Liver (tissue), 9 donors: ENCODE results near the gene RPL31. TPM values are rescaled to one million over a fixed set of nuclear protein-coding genes. Genes with fewer than 3 reads are reported as not detected.

Experiments used
- DNase-seq: peaks from one replicate; pipeline ENCODE4 v3.0.0-alpha.2; 2017; ENCODE audit warnings: low spot score
- H3K27ac ChIP-seq, 2 donors: one replicate each; pipeline ENCODE4 v1.7.0; 2013; ENCODE audit warnings: inconsistent platforms in 2 of 2, low read length in 2 of 2, control low read depth in 1 of 2, low read depth in 1 of 2, mild to moderate bottlenecking in 1 of 2
- H3K27me3 ChIP-seq, 4 donors: one replicate each; pipeline versions ENCODE4 v1.6.1 to v1.7.0; 2013; ENCODE audit warnings: low read length in 3 of 4, inconsistent platforms in 1 of 4, mild to moderate bottlenecking in 1 of 4, moderate library complexity in 1 of 4; ENCODE audit not compliant: control insufficient read depth in 4 of 4, insufficient read depth in 4 of 4
- H3K36me3 ChIP-seq, 4 donors: one replicate each; pipeline versions ENCODE4 v1.6.1 to v1.7.0; 2013; ENCODE audit warnings: low read length in 3 of 4, mild to moderate bottlenecking in 3 of 4, low read depth in 1 of 4, moderate library complexity in 1 of 4; ENCODE audit not compliant: control insufficient read depth in 4 of 4, insufficient read depth in 3 of 4
- H3K4me1 ChIP-seq, 4 donors: one replicate each; pipeline versions ENCODE4 v1.6.1 to v1.7.0; 2013; ENCODE audit warnings: low read length in 3 of 4, mild to moderate bottlenecking in 3 of 4, moderate library complexity in 1 of 4; ENCODE audit not compliant: control insufficient read depth in 4 of 4, insufficient read depth in 4 of 4
- H3K4me3 ChIP-seq, 3 donors: one replicate each; pipeline versions ENCODE4 v1.6.1 to v1.7.0; 2013; ENCODE audit warnings: low read length in 3 of 3, control low read depth in 1 of 3, low read depth in 1 of 3, mild to moderate bottlenecking in 1 of 3
- H3K9ac ChIP-seq, 2 donors: one replicate each; pipeline ENCODE4 v1.7.0; 2013; ENCODE audit warnings: low read length in 2 of 2, mild to moderate bottlenecking in 2 of 2, moderate library complexity in 2 of 2, control low read depth in 1 of 2, low read depth in 1 of 2
- H3K9me3 ChIP-seq, 4 donors: one replicate each; pipeline versions ENCODE4 v1.6.1 to v1.7.0; 2013; ENCODE audit warnings: low read length in 3 of 4; ENCODE audit not compliant: control insufficient read depth in 4 of 4
- ATF3 ChIP-seq: IDR thresholded peaks from 2 replicates; pipeline ENCODE4 v1.6.1; 2016; ENCODE audit warnings: antibody characterized with exemption
- CTCF ChIP-seq: fragments of 150-350 bp; IDR thresholded peaks from 2 replicates; pipeline ENCODE4 v1.5.1; 2017; ENCODE audit warnings: improper control_type of control experiment, low read depth, low read length; ENCODE audit not compliant: missing input control
- EGR1 ChIP-seq, 2 donors: IDR thresholded peaks; 2 replicates each; pipeline ENCODE4 v1.6.1; 2016 to 2018; ENCODE audit warnings: antibody characterized with exemption in 2 of 2, low read depth in 2 of 2
- FOXA1 ChIP-seq: IDR thresholded peaks from 2 replicates; pipeline ENCODE4 v1.6.1; 2016; ENCODE audit warnings: antibody characterized with exemption
- FOXA2 ChIP-seq: IDR thresholded peaks from 2 replicates; pipeline ENCODE4 v1.6.1; 2016; ENCODE audit warnings: antibody characterized with exemption
- GABPA ChIP-seq, 2 donors: IDR thresholded peaks in 1 of 2; conservative IDR thresholded peaks in 1 of 2; 2 replicates each; pipeline ENCODE4 v1.6.1; 2016; ENCODE audit warnings: antibody characterized with exemption in 2 of 2, mild to moderate bottlenecking in 1 of 2, moderate library complexity in 1 of 2
- HNF4A ChIP-seq, 2 donors: conservative IDR thresholded peaks; 2 replicates each; pipeline ENCODE4 v1.6.1; 2016; ENCODE audit warnings: antibody characterized with exemption in 2 of 2, mild to moderate bottlenecking in 2 of 2
- HNF4G ChIP-seq: IDR thresholded peaks from 2 replicates; pipeline ENCODE4 v1.6.1; 2016; ENCODE audit warnings: antibody characterized with exemption
- JUND ChIP-seq, 2 donors: IDR thresholded peaks; 2 replicates each; pipeline ENCODE4 v1.6.1; 2016; ENCODE audit warnings: antibody characterized with exemption in 2 of 2
- MAX ChIP-seq: IDR thresholded peaks from 2 replicates; pipeline ENCODE4 v1.6.1; 2016; ENCODE audit warnings: antibody characterized with exemption
- NR2F2 ChIP-seq: IDR thresholded peaks from 2 replicates; pipeline ENCODE4 v1.6.1; 2016; ENCODE audit warnings: antibody characterized with exemption
- RAD21 ChIP-seq, 2 donors: IDR thresholded peaks; 2 replicates each; pipeline ENCODE4 v1.6.1; 2016; ENCODE audit warnings: antibody characterized with exemption in 2 of 2, mild to moderate bottlenecking in 2 of 2
- REST ChIP-seq: IDR thresholded peaks from 2 replicates; pipeline ENCODE4 v1.6.1; 2016; ENCODE audit warnings: antibody characterized with exemption, mild to moderate bottlenecking
- RXRA ChIP-seq, 2 donors: IDR thresholded peaks; 2 replicates each; pipeline ENCODE4 v1.6.1; 2017 to 2018; ENCODE audit warnings: antibody characterized with exemption in 2 of 2, mild to moderate bottlenecking in 1 of 2
- SP1 ChIP-seq: IDR thresholded peaks from 2 replicates; pipeline ENCODE4 v1.6.1; 2018; ENCODE audit warnings: antibody characterized with exemption, mild to moderate bottlenecking
- TAF1 ChIP-seq: conservative IDR thresholded peaks from 2 replicates; pipeline ENCODE4 v1.6.1; 2016; ENCODE audit warnings: antibody characterized with exemption, mild to moderate bottlenecking
- YY1 ChIP-seq: IDR thresholded peaks from 2 replicates; pipeline ENCODE4 v1.6.1; 2016; ENCODE audit warnings: antibody characterized with exemption, mild to moderate bottlenecking
- WGBS: extraction: QIAGEN DNeasy Blood & Tissue Kit; methylation state at CpG from one replicate; pipeline ENCODE4 v1.1.7; 2013; 5-methylcytosine and 5-hydroxymethylcytosine counted together
- polyA plus RNA-seq, 2 donors: library from polyadenylated mRNA; stranded (reverse) in 1 of 2; unstranded in 1 of 2; fragments of 200-250 nt in 1 of 2; fragments of >200 nt in 1 of 2; fragmentation: Nextera tagmentation in 1 of 2; extraction: Ambion mirVana in 1 of 2; gene quantifications; one replicate each; pipeline versions ENCODE4 v1.2.1 to v1.2.3, GENCODE V29; 2013 to 2015
- total RNA-seq, 2 donors: library from RNA; depleted of rRNA; stranded (reverse); fragments of >200 nt; gene quantifications; one replicate each; pipeline ENCODE4 v1.2.3, GENCODE V29; 2014
- TF ChIP-seq, protein P1 (sequence below): IDR thresholded peaks from 2 replicates; pipeline ENCODE4 v1.6.1; 2016; ENCODE audit warnings: antibody characterized with exemption
- donor health status: healthy.
- donor health status: healthy.
- donor health status: healthy.
- donor health status: healthy.
- donor health status: healthy.

RPL31 gene
- total and polyA plus RNA-seq, 4 donors = 220 to 1,995 (median 581) TPM

DNA sequence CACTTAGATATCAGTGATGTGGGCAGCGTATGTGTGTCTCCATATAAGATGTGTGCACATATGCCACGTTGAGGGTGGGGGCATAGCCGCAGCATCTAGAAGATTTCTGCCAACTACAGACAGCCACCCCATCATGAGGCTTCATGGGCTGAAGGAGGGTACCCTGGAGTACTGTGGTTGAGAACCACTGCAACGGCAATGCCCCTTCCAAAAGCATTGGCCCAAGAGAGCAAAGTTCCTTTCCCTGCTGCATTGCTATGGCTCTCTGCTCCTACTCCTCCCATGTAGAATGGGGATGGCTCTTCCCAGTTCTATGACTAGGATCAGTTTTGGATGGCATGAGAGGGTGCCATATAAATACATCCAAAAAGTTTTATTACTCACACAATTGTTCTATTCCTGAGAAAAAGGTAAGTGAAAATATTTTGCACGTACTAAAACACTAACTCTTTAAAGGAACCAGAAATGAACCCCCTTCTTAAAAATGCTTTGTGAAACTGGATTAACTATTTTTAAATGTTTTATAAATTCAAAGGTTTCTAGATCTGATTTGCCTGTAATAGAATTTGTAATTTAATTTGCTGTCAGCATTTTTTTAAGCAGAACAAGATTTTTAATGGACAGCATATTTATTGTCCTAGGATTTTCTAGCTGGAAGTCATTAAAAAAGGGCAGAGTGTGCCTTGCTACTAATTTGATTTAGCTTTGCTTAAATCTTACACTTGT lies 4.4 kb upstream of the RPL31 start:
- Histone ChIP-seq H3K4me3 (no peak overlapping the region), H3K27ac (peak overlapping the region; percentile 84 to 87), H3K9me3 (no peaks in the 10 kb centered on the region), H3K4me1 (peaks cover 0 to 27% (median 19%) of the 10 kb centered on the region in 4 donors), H3K27me3 (no peaks in the 10 kb centered on the region), H3K9ac (peak overlapping the region; percentile 58 to 66), H3K36me3 (peaks cover 0 to 2% (median 0%) of the 10 kb centered on the region in 4 donors)
- TF ChIP-seq ATF3 (no peak), TAF1 (no peak), GABPA (IDR thresholded peaks at IDR 0.05 in 1 of 2, conservative IDR thresholded peaks at IDR 0.05 in 1 of 2) (no peak), HNF4A (conservative IDR thresholded peaks at IDR 0.05) (peak; percentile 59 to 69), RXRA (IDR thresholded peaks at IDR 0.05) (no peak), SP1 (no peak), EGR1 (IDR thresholded peaks at IDR 0.05; ENCODE audit: low read depth in 2 of 2) (no peak)
- DNase-seq = no peak
- WGBS = 83% methylated on average over 5 of the region's 5 CpGs

- no peaks in the 10 kb centered on the region for H3K9me3 ChIP-seq
- peak overlapping the region; percentile 84 to 87 for H3K27ac ChIP-seq
- no peak overlapping the region for H3K4me3 ChIP-seq
- peaks cover 0 to 31% (median 21%) of the 10 kb centered on the region in 4 donors for H3K4me1 ChIP-seq
- peak overlapping the region; percentile 58 to 74 for H3K9ac ChIP-seq
- no peaks in the 10 kb centered on the region for H3K27me3 ChIP-seq
- TF ChIP-seq MAX = peak; percentile 76
- no peak for TF ChIP-seq TAF1
- no peak for TF ChIP-seq CTCF
- TF ChIP-seq YY1 = peak; percentile 70
- peak; percentile 77 to 81 for TF ChIP-seq RXRA (IDR thresholded peaks at IDR 0.05)
- TF ChIP-seq EGR1 (IDR thresholded peaks at IDR 0.05; ENCODE audit: low read depth in 2 of 2) = peak in 1 of 2 donors; percentile 86
- TF ChIP-seq, protein P1, sequence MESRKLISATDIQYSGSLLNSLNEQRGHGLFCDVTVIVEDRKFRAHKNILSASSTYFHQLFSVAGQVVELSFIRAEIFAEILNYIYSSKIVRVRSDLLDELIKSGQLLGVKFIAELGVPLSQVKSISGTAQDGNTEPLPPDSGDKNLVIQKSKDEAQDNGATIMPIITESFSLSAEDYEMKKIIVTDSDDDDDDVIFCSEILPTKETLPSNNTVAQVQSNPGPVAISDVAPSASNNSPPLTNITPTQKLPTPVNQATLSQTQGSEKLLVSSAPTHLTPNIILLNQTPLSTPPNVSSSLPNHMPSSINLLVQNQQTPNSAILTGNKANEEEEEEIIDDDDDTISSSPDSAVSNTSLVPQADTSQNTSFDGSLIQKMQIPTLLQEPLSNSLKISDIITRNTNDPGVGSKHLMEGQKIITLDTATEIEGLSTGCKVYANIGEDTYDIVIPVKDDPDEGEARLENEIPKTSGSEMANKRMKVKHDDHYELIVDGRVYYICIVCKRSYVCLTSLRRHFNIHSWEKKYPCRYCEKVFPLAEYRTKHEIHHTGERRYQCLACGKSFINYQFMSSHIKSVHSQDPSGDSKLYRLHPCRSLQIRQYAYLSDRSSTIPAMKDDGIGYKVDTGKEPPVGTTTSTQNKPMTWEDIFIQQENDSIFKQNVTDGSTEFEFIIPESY = peak; percentile 66
- TF ChIP-seq JUND (IDR thresholded peaks at IDR 0.05) = peak in 1 of 2 donors; percentile 27
- no peak for TF ChIP-seq ATF3
- peak; percentile 64 for TF ChIP-seq REST
- TF ChIP-seq SP1 = peak; percentile 76
- no peak for TF ChIP-seq GABPA (IDR thresholded peaks at IDR 0.05 in 1 of 2, conservative IDR thresholded peaks at IDR 0.05 in 1 of 2)
- peak in 1 of 2 donors; percentile 29 for TF ChIP-seq RAD21 (IDR thresholded peaks at IDR 0.05)
- no peak for TF ChIP-seq HNF4G
- TF ChIP-seq FOXA2 = no peak
- TF ChIP-seq FOXA1 = no peak
- TF ChIP-seq HNF4A (conservative IDR thresholded peaks at IDR 0.05) = peak; percentile 65 to 68
- peak; percentile 45 for TF ChIP-seq NR2F2
- H3K36me3 ChIP-seq = peaks cover 0 to 2% (median 0%) of the 10 kb centered on the region in 4 donors
- 38% methylated on average over 6 of the region's 6 CpGs for WGBS
- DNase-seq = no peak
Measured at GRCh38 chr2:100998235-100998573, 3.9 kb upstream of the RPL31 start.
